HG03175 (cell line): Measurements from ENCODE around the gene NIT1.
"Not testable (repeated sequence)": the region's sequence is repeated elsewhere in the genome, so short reads cannot be mapped to it uniquely, and the experiment has no call there.

Experiments
- ATAC-seq: cut with Tn5 transposase; IDR thresholded peaks from one replicate; pipeline ENCODE4 v1.9.1; 2021; ENCODE audit warnings: mild to moderate bottlenecking, moderate library complexity; ENCODE audit not compliant: unreplicated experiment

NIT1 gene

GRCh38 chr1:161111527-161111926, 6.4 kb upstream of the NIT1 start:
- ATAC-seq, result no peak

- ATAC-seq, result no peak
Observed at GRCh38 chr1:161113915-161114314, 4.0 kb upstream of the NIT1 start.

- no peak for ATAC-seq
Observed at GRCh38 chr1:161114556-161114955, 3.3 kb upstream of the NIT1 start.

GRCh38 chr1:161115132-161115711, 2.7 kb upstream of the NIT1 start:
- ATAC-seq, result no peak

- ATAC-seq, result not testable (repeated sequence)
Observed at GRCh38 chr1:161115961-161116360, 1.9 kb upstream of the NIT1 start.

GRCh38 chr1:161119092-161119903, 1.4 kb downstream of the NIT1 start:
- no peak for ATAC-seq

- no peak for ATAC-seq
Observed at GRCh38 chr1:161121042-161121650, 3.2 kb downstream of the NIT1 start.

- ATAC-seq, result no peak
Observed at GRCh38 chr1:161121834-161122233, 3.9 kb downstream of the NIT1 start.

- no peak for ATAC-seq
Observed at GRCh38 chr1:161122967-161123366, 5.1 kb downstream of the NIT1 start.

- no peak for ATAC-seq
Observed at GRCh38 chr1:161127649-161128048, 9.7 kb downstream of the NIT1 start.

GRCh38 chr1:161128591-161129420, 10.9 kb downstream of the NIT1 start:
- no peak for ATAC-seq

GRCh38 chr1:161130266-161130665, 12.4 kb downstream of the NIT1 start:
- no peak for ATAC-seq

- ATAC-seq, result peak; percentile 3
Observed at GRCh38 chr1:161131523-161132409, 13.9 kb downstream of the NIT1 start.

GRCh38 chr1:161132410-161133219, 14.7 kb downstream of the NIT1 start, which contains the start of gene DEDD:
TSS of gene DEDD (minus strand) at chr1:161132667. CDS start at chr1:161124462, 8,205 bp downstream.
- peak; percentile 96 for ATAC-seq

GRCh38 chr1:161133220-161133740, 15.4 kb downstream of the NIT1 start:
- peak; percentile 3 for ATAC-seq

GRCh38 chr1:161137881-161138280, 20.0 kb downstream of the NIT1 start:
- ATAC-seq, result no peak

GRCh38 chr1:161138431-161138830, 20.5 kb downstream of the NIT1 start:
- no peak for ATAC-seq

- ATAC-seq, result no peak
Observed at GRCh38 chr1:161139766-161140165, 21.9 kb downstream of the NIT1 start.
